Mucosa of descending colon (tissue), 3 donors: ENCODE results near the gene PKDREJ. TPM values are rescaled to one million over a fixed set of nuclear protein-coding genes. Genes with fewer than 3 reads are reported as not detected.

Experiments
- ATAC-seq: fragments of 200-7000 bp; cut with Tn5 transposase; one replicate; pipeline ENCODE4 v1.9.1; 2020; ENCODE audit warnings: mild to moderate bottlenecking, moderate library complexity
- DNase-seq, 3 donors: peaks; one replicate each; pipeline ENCODE4 v3.0.0-alpha.2; 2020
- H3K36me3 ChIP-seq: fragments of 200-600 bp; one replicate; pipeline ENCODE4 v1.8.0; 2021; ENCODE audit warnings: low read depth, mild to moderate bottlenecking
- H3K4me1 ChIP-seq: fragments of 200-600 bp; one replicate; pipeline ENCODE4 v1.8.0; 2021; ENCODE audit warnings: low read depth, mild to moderate bottlenecking
- H3K4me3 ChIP-seq: fragments of 200-600 bp; one replicate; pipeline ENCODE4 v1.8.0; 2021; ENCODE audit warnings: mild to moderate bottlenecking
- H3K9me3 ChIP-seq: fragments of 200-600 bp; one replicate; pipeline ENCODE4 v1.8.0; 2021; ENCODE audit warnings: mild to moderate bottlenecking
- CTCF ChIP-seq: fragments of 200-600 bp; IDR thresholded peaks from one replicate; pipeline ENCODE4 v1.8.0; 2022; ENCODE audit warnings: antibody characterized with exemption, mild to moderate bottlenecking
- intact Hi-C, 2 donors: fragments of 100-400 bp; cut with DNase I in 1 of 2; cut with micrococcal nuclease in 1 of 2; formaldehyde crosslinking; loops; one replicate each; pipeline versions ENCODE4 v1.11.0 to v1.11.1; 2022; cut with DNase I, micrococcal nuclease
- total RNA-seq, 3 donors: library from RNA; stranded (reverse); fragmentation: NEBNext Ultra II Directional in 2 of 3; extraction: Animal tissue kit (Norgen Biotek cat#: 25700) in 2 of 3; gene quantifications; one replicate each; pipeline versions ENCODE4 v1.2.1 to v1.2.4, GENCODE V29; 2021 to 2023
- donor health status: DM: no; HTN: no; CAD: no; lungs with moderate emphysema.
- donor health status: DM: no; HTN: no; CAD: no.
- donor health status: DM: no; HTN: yes; CAD: no.

PKDREJ gene
- total RNA-seq, 3 donors from 2014 or later = 0.35 to 0.75 (median 0.36) TPM

GRCh38 chr22:46251266-46251665 lies 11.9 kb downstream of the PKDREJ start:
- TF ChIP-seq CTCF = no peak
- intact Hi-C loops = no loop called here
- no peak for ATAC-seq

GRCh38 chr22:46250783-46251125 lies 12.4 kb downstream of the PKDREJ start:
- intact Hi-C loops = no loop called here
- H3K9me3 ChIP-seq = no peaks in the 10 kb centered on the region
- H3K4me1 ChIP-seq = peaks cover 11% of the 10 kb centered on the region
- ATAC-seq (peak; percentile 41), DNase-seq (peak in 1 of 3 donors; percentile 29)
- peak overlapping the region; percentile 54 for H3K4me3 ChIP-seq
- H3K36me3 ChIP-seq = no peaks in the 10 kb centered on the region
- TF ChIP-seq CTCF = no peak

More at GRCh38 chr22:46251266-46251665, 11.9 kb downstream of the PKDREJ start:
- peaks cover 11% of the 10 kb centered on the region for H3K4me1 ChIP-seq
- H3K4me3 ChIP-seq = no peak overlapping the region
- DNase-seq = no peak
- H3K36me3 ChIP-seq = no peaks in the 10 kb centered on the region
- no peaks in the 10 kb centered on the region for H3K9me3 ChIP-seq

GRCh38 chr22:46250035-46250782 lies 12.9 kb downstream of the PKDREJ start, which contains the start of gene CDPF1:
Gene CDPF1, minus strand, starts transcription at chr22:46250293. Its CDS starts 2,009 bp downstream, at chr22:46248284.
- Histone ChIP-seq H3K36me3 (no peaks in the 10 kb centered on the region), H3K4me3 (peak within 1 kb of the TSS; percentile 54), H3K9me3 (no peaks in the 10 kb centered on the region), H3K4me1 (peaks cover 11% of the 10 kb centered on the region)
- intact Hi-C loops = no loop called here
- DNase-seq = peak; percentile 94 to 97 (median 95)
- TF ChIP-seq CTCF = no peak
- peak; percentile 98 for ATAC-seq

- DNase-seq = no peak
- H3K4me1 ChIP-seq = peaks cover 11% of the 10 kb centered on the region
- ATAC-seq = no peak
- no peak for TF ChIP-seq CTCF
- no peaks in the 10 kb centered on the region for H3K36me3 ChIP-seq
- H3K9me3 ChIP-seq = no peaks in the 10 kb centered on the region
- intact Hi-C loops = no loop called here
- H3K4me3 ChIP-seq = no peak overlapping the region
Observed at GRCh38 chr22:46247443-46247975, 15.6 kb downstream of the PKDREJ start.

- intact Hi-C loops = no loop called here
- H3K4me3 ChIP-seq = no peak overlapping the region
- ATAC-seq (no peak), DNase-seq (no peak)
- peaks cover 9% of the 10 kb centered on the region for H3K4me1 ChIP-seq
- no peaks in the 10 kb centered on the region for H3K9me3 ChIP-seq
- H3K36me3 ChIP-seq = no peaks in the 10 kb centered on the region
- no peak for TF ChIP-seq CTCF
Observed at GRCh38 chr22:46246178-46246577, 17.0 kb downstream of the PKDREJ start.
